Fibroblast of gingiva (primary cell): ENCODE results near the gene IRGC.

Source experiments
- DNase-seq: peaks from one replicate; pipeline ENCODE4 v3.0.0-alpha.2; 2011; ENCODE audit warnings: low read depth

IRGC gene

GRCh38 chr19:43692385-43692784 lies 23.5 kb upstream of the IRGC start:
- DNase-seq = no peak

GRCh38 chr19:43692877-43693276 lies 23.0 kb upstream of the IRGC start:
- no peak for DNase-seq

- DNase-seq = no peak
Measured at GRCh38 chr19:43694553-43694952, 21.3 kb upstream of the IRGC start.

- DNase-seq = no peak
Measured at GRCh38 chr19:43695985-43696704, 19.7 kb upstream of the IRGC start.

GRCh38 chr19:43697295-43697694 lies 18.6 kb upstream of the IRGC start:
- no peak for DNase-seq

GRCh38 chr19:43699506-43700394 lies 16.1 kb upstream of the IRGC start:
- peak; percentile 16 for DNase-seq

GRCh38 chr19:43700395-43701000 lies 15.4 kb upstream of the IRGC start:
- peak; percentile 66 for DNase-seq

- DNase-seq = no peak
Measured at GRCh38 chr19:43704002-43704705, 11.7 kb upstream of the IRGC start.

- no peak for DNase-seq
Measured at GRCh38 chr19:43705729-43706128, 10.1 kb upstream of the IRGC start.

- no peak for DNase-seq
Measured at GRCh38 chr19:43707158-43707712, 8.6 kb upstream of the IRGC start.

- DNase-seq = no peak
Measured at GRCh38 chr19:43708716-43709115, 7.2 kb upstream of the IRGC start.

- DNase-seq = no peak
Measured at GRCh38 chr19:43711751-43712355, 4.0 kb upstream of the IRGC start.

GRCh38 chr19:43713208-43713607 lies 2.7 kb upstream of the IRGC start:
- no peak for DNase-seq

- DNase-seq = no peak
Measured at GRCh38 chr19:43718627-43719377, 2.9 kb downstream of the IRGC start.

- no peak for DNase-seq
Measured at GRCh38 chr19:43719378-43719868, 3.5 kb downstream of the IRGC start.

- no peak for DNase-seq
Measured at GRCh38 chr19:43719918-43720317, 4.0 kb downstream of the IRGC start.

GRCh38 chr19:43720936-43721335 lies 5.1 kb downstream of the IRGC start:
- DNase-seq = no peak

- no peak for DNase-seq
Measured at GRCh38 chr19:43721469-43722048, 5.7 kb downstream of the IRGC start.

- DNase-seq = no peak
Measured at GRCh38 chr19:43723588-43723987, 7.7 kb downstream of the IRGC start.

- DNase-seq = no peak
Measured at GRCh38 chr19:43724896-43725295, 9.0 kb downstream of the IRGC start.
